Stimulated activated CD8-positive, alpha-beta memory T cell treated with anti-CD3 and anti-CD28 coated beads, Interleukin-2, amount 100 ng/mL, for 1 hour (primary cell): ENCODE data around the gene GRID1.

ENCODE experiments used
- DNase-seq, 2 donors: peaks; one replicate each; pipeline ENCODE4 v3.0.0-alpha.2; 2020; ENCODE audit warnings: low read depth in 2 of 2

Gene GRID1

DNA sequence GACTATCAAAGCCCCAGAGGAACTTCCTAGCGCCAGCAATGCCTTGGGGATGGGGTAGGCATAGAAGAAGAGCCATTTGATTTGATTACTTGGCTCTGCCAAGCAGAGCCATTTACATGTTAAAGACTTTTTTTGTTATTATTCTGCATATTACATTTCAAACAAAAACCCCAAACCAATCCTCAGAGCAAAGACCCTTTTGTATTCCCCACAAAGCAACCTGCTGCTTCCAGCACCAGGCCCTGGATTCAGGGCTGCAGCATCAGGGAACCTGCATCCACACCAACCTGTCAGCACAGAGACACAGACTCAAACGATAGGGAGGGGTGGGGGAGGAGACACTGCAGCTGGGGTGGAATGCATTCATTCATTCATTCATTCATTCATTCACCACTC lies 73.2 kb downstream of the GRID1 start:
- DNase-seq = no peak

DNA sequence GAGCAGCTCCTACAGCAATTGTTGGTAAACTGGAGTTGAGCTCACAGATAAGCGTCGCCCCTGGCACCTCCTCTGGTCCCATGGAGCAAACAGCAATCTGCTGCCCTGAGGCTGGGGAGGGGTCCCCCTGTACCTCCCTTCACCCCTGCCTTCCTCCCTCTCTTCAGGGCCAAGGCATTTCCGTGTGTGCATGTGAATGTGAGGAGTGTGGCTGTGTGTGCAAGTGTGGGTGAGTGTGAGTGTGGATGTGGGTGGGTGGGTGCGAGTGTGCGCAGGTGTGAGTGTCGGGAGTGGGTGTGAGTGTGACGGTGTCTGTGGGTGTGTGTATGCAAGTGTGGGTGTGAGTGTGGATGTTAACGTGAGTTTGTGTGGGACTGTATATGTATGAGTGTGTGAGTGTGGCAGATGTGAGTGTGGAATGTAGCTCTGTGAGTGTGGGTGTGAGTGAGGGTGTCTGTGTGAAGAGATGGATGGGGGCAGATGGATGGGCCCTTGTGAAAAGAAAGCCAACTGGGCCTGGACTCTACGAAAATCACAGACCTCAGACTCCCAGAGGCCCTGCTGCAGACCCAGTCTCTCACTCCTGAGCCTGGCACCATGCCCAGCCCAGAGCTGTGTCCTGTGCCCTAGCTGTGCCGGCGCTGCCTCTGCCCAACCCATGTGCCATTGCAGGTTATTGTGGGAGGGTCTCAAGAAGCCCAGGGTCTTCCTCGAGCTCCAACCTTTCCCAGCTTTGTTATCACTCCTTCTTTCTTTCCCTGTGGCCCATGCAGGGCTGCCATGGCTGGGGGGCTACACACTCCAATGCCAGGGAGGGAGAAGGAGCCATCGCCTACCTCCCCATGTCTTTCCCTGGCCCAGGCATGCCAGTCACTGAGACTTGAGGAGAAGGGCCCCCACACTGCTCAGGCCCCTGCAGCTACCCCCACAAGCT lies 73.9 kb downstream of the GRID1 start:
- no peak for DNase-seq

- DNase-seq = no peak
Observed at GRCh38 chr10:86291616-86292340, 74.8 kb downstream of the GRID1 start.

- no peak for DNase-seq
Observed at GRCh38 chr10:86290933-86291615, 75.5 kb downstream of the GRID1 start.

- no peak for DNase-seq
Observed at GRCh38 chr10:86289577-86289868, 77.1 kb downstream of the GRID1 start.

GRCh38 chr10:86288695-86289576 lies 77.7 kb downstream of the GRID1 start:
- DNase-seq = no peak

- no peak for DNase-seq
Observed at GRCh38 chr10:86287966-86288579, 78.5 kb downstream of the GRID1 start.

- no peak for DNase-seq
Observed at GRCh38 chr10:86287110-86287793, 79.3 kb downstream of the GRID1 start.

- DNase-seq = no peak
Observed at GRCh38 chr10:86286236-86287109, 80.1 kb downstream of the GRID1 start.

DNA sequence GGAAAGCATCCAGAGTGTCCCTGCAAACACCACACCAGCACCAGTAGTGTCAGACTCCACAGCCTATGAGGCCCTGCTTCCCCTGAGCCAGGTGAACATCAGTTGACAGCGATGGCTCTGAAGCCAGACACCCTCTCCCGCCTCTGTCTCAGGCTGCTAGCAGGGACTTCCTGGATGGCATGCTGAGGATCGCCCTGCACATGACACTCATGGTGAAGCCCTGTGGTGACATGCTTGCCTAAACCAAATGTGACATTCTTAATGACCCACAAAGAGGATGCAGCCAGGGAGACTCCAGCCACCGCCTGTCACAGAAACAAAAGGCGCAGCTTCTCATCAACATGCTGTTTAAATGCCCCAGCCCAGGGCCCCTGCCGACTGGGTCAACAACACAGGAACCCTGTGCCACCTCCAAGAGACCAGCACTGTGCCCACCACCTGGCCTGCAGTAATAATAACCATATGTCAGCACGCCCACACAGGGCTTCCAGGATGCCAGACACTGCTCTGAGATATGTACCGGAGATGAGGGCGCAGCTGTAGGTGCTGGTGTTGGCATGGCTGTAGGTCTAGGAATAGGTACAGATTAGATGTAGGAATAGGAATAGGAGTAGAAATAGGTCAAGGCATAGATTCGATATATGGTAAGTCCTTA lies 81.3 kb downstream of the GRID1 start:
- DNase-seq = no peak

GRCh38 chr10:86284355-86285105 lies 82.1 kb downstream of the GRID1 start:
- no peak for DNase-seq

GRCh38 chr10:86283466-86284287 lies 82.9 kb downstream of the GRID1 start:
- DNase-seq = no peak

GRCh38 chr10:86282664-86283465 lies 83.7 kb downstream of the GRID1 start:
- DNase-seq = no peak

GRCh38 chr10:86281396-86281795 lies 85.2 kb downstream of the GRID1 start:
- no peak for DNase-seq

DNA sequence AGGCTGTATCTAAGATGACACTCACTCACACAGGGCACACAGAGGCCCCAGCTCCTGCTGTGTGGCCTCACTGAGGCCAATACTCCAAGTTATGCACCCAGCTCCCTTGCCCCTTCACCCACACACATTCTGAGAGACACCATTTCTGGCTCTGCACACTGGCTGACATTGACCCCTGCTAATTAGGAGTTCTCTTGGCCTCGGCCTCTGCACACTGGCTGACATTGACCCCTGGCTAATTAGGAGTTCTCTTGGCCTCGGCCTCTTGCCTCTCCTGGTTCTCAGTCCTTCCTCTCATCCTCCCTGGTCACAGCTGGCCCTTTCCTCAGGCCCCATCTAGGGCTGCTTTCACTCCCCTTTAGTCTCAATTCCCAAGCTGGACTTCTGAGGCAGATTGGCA lies 97.3 kb downstream of the GRID1 start:
- DNase-seq = no peak
